Vagina (tissue), 2 donors: ENCODE measurements around the gene TEKTIP1. TPM values are rescaled to one million over a fixed set of nuclear protein-coding genes. Genes with fewer than 3 reads are reported as not detected.

Experiments used
- DNase-seq, 2 donors: peaks; one replicate each; pipeline ENCODE4 v3.0.0-alpha.2; 2017; ENCODE audit errors: extremely low spot score in 2 of 2
- H3K27ac ChIP-seq: fragments of 200-600 bp; sonication (generic); one replicate; pipeline ENCODE4 v1.5.1; 2019
- H3K27me3 ChIP-seq: fragments of 200-600 bp; sonication (generic); one replicate; pipeline ENCODE4 v1.5.1; 2019
- H3K36me3 ChIP-seq, 2 donors: fragments of 200-600 bp; sonication (generic); one replicate each; pipeline ENCODE4 v1.5.1; 2017 to 2019
- H3K4me1 ChIP-seq: fragments of 200-600 bp; sonication (generic); one replicate; pipeline ENCODE4 v1.5.1; 2019
- H3K4me3 ChIP-seq, 2 donors: fragments of 200-600 bp; sonication (generic); 1 replicate in 1 of 2; 2 replicates in 1 of 2; pipeline ENCODE4 v1.5.1; 2016 to 2019
- H3K9me3 ChIP-seq: fragments of 200-600 bp; sonication (generic); one replicate; pipeline ENCODE4 v1.5.1; 2019
- CTCF ChIP-seq, 3 experiments: fragments of 450-650 bp in 2 of 3; fragments of 200-600 bp in 1 of 3; sonication (generic) in 1 of 3; IDR thresholded peaks; one replicate each; pipeline ENCODE4 v1.5.1; 2017 to 2019; ENCODE audit warnings: antibody characterized with exemption in 3 of 3, mild to moderate bottlenecking in 2 of 3, moderate library complexity in 2 of 3
- POLR2A ChIP-seq, 2 donors: fragments of 450-650 bp; IDR thresholded peaks; one replicate each; pipeline ENCODE4 v1.6.1; 2017; ENCODE audit warnings: antibody characterized with exemption in 2 of 2, mild to moderate bottlenecking in 2 of 2, moderate library complexity in 2 of 2
- POLR2AphosphoS5 ChIP-seq, 2 donors: sonication (generic); formaldehyde crosslinking; IDR thresholded peaks; one replicate each; pipeline ENCODE4 v1.9.0; 2017; ENCODE audit warnings: antibody characterized with exemption in 2 of 2, mild to moderate bottlenecking in 2 of 2, low read depth in 1 of 2; ENCODE audit not compliant: insufficient read depth in 1 of 2
- intact Hi-C: fragments of 100-400 bp; cut with DNase I; formaldehyde crosslinking; loops from one replicate; pipeline ENCODE4 v1.15.1; 2023
- total RNA-seq: library from RNA; depleted of rRNA; stranded (reverse); fragments of >200 nt; gene quantifications from one replicate; pipeline ENCODE4 v1.2.3, GENCODE V29; 2016

Gene TEKTIP1
- total RNA-seq, 1 donor from 2014 or later: not detected

GRCh38 chr19:3493651-3494050 lies 45.3 kb upstream of the TEKTIP1 start:
- Histone ChIP-seq H3K4me3 (no peak overlapping the region), H3K36me3 (peaks cover 0 to 34% of the 10 kb centered on the region in 2 donors), H3K4me1 (peaks cover 11% of the 10 kb centered on the region), H3K9me3 (no peaks in the 10 kb centered on the region), H3K27ac (no peak overlapping the region), H3K27me3 (no peaks in the 10 kb centered on the region)
- no peak for TF ChIP-seq POLR2AphosphoS5 (IDR thresholded peaks at IDR 0.05; ENCODE audit: insufficient read depth in 1 of 2, low read depth in 1 of 2)
- TF ChIP-seq CTCF (IDR thresholded peaks at IDR 0.05): no peak
- no peak for TF ChIP-seq POLR2A (IDR thresholded peaks at IDR 0.05)
- DNase-seq: no peak
- intact Hi-C loops: no loop called here

- intact Hi-C loops: no loop called here
- peaks cover 13% of the 10 kb centered on the region for H3K4me1 ChIP-seq
- no peak for DNase-seq
- H3K9me3 ChIP-seq: no peaks in the 10 kb centered on the region
- peaks cover 0 to 34% of the 10 kb centered on the region in 2 donors for H3K36me3 ChIP-seq
- no peaks in the 10 kb centered on the region for H3K27me3 ChIP-seq
- H3K27ac ChIP-seq: no peak overlapping the region
- TF ChIP-seq CTCF (IDR thresholded peaks at IDR 0.05) (no peak), POLR2A (IDR thresholded peaks at IDR 0.05) (no peak), POLR2AphosphoS5 (IDR thresholded peaks at IDR 0.05; ENCODE audit: insufficient read depth in 1 of 2, low read depth in 1 of 2) (no peak)
- no peak overlapping the region for H3K4me3 ChIP-seq
Measured at GRCh38 chr19:3494051-3494450, 44.9 kb upstream of the TEKTIP1 start.

- no peak for DNase-seq
- Histone ChIP-seq H3K9me3 (no peaks in the 10 kb centered on the region), H3K36me3 (peaks cover 0 to 34% of the 10 kb centered on the region in 2 donors), H3K4me1 (peaks cover 19% of the 10 kb centered on the region), H3K27me3 (no peaks in the 10 kb centered on the region), H3K27ac (no peak overlapping the region), H3K4me3 (no peak overlapping the region)
- no peak for TF ChIP-seq POLR2A (IDR thresholded peaks at IDR 0.05)
- TF ChIP-seq POLR2AphosphoS5 (IDR thresholded peaks at IDR 0.05; ENCODE audit: insufficient read depth in 1 of 2, low read depth in 1 of 2): no peak
- TF ChIP-seq CTCF (IDR thresholded peaks at IDR 0.05): no peak
- intact Hi-C loops: no loop called here
Measured at GRCh38 chr19:3494559-3494958, 44.4 kb upstream of the TEKTIP1 start.

- peaks cover 15% of the 10 kb centered on the region for H3K4me1 ChIP-seq
- no peak for TF ChIP-seq CTCF (IDR thresholded peaks at IDR 0.05)
- no peak for TF ChIP-seq POLR2A (IDR thresholded peaks at IDR 0.05)
- no peak for TF ChIP-seq POLR2AphosphoS5 (IDR thresholded peaks at IDR 0.05; ENCODE audit: insufficient read depth in 1 of 2, low read depth in 1 of 2)
- H3K27ac ChIP-seq: no peak overlapping the region
- H3K4me3 ChIP-seq: no peak overlapping the region
- intact Hi-C loops: no loop called here
- H3K27me3 ChIP-seq: no peaks in the 10 kb centered on the region
- no peaks in the 10 kb centered on the region for H3K9me3 ChIP-seq
- DNase-seq: no peak
- peaks cover 0 to 34% of the 10 kb centered on the region in 2 donors for H3K36me3 ChIP-seq
Measured at GRCh38 chr19:3496392-3497273, 42.3 kb upstream of the TEKTIP1 start.
